ACHN (cell line): ENCODE measurements around the gene TMEM131L.
"Not testable (repeated sequence)": the region's sequence is repeated elsewhere in the genome, so short reads cannot be mapped to it uniquely, and the experiment has no call there.

ENCODE experiments used
- DNase-seq: peaks from one replicate; pipeline ENCODE4 v3.0.0-alpha.2; 2015
- in situ Hi-C: cut with HindIII; loops from 2 replicates; pipeline ENCODE4 v1.10.0; 2017; ENCODE audit warnings: low sequenced_read_pairs, low pct_ligation_motif_present, low pct_unique_long_range_greater_than_20kb

Gene TMEM131L

GRCh38 chr4:153548907-153549306, 82.7 kb downstream of the TMEM131L start:
- in situ Hi-C loops, DNase-seq: not testable (repeated sequence)

DNA sequence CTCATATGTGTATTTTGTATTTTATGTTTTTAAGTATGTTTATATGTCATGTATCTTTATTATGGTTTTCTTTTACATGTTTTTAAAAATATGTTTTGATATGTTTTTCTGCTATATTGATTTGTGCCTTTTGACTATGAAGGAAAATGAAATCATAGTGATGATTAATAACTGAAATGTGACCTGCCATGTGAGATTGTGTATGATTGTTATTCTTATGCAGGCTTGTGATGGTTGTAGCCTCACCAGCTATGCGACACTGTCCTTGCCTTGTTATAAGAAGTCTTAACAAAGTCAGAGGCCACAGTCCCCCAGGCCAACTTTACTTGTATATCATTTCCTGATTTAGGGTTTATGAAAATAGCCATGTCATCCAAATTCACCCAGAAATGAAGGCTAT, 83.2 kb downstream of the TMEM131L start:
- in situ Hi-C loops = no loop called here
- DNase-seq = no peak

- no peak for DNase-seq
- in situ Hi-C loops = no loop called here
These were observed 87.1 kb downstream of the TMEM131L start for GRCh38 chr4:153553155-153553818.

GRCh38 chr4:153553819-153554170, 87.6 kb downstream of the TMEM131L start:
- in situ Hi-C loops = no loop called here
- DNase-seq = no peak

DNA sequence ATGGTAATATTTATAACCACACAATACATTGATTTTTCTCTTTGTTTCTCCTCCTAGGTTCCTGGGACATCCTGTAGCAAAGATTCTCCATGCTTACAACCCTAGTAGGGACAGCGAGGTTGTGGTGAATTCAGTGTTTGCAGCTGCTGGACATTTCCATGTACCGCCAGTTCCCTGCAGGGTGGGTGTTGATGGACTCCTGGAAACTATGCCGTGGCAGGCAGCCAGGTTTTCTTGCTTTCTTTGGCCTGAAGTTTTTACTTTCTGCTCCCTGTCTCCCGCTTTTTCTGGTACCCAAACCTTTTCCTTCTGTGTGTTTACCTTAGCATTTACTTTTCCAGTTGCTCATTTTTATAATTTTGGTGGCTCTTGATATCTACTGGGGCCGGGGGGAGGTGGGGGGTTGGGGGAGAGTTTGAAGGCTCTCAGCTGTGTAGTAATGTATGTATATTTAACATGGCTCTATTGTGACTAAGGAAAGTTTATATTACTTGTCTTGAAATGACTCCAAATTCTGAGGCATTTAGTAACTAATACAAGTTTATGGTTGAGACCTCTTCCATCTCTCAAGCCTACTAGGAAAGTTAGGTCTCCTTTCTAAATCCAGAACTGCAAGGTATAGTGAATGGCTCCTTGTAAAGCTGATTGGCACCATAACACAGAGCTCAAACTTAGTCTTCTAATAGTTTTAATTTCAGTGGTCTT, 89.7 kb downstream of the TMEM131L start:
- in situ Hi-C loops = no loop called here
- no peak for DNase-seq

DNA sequence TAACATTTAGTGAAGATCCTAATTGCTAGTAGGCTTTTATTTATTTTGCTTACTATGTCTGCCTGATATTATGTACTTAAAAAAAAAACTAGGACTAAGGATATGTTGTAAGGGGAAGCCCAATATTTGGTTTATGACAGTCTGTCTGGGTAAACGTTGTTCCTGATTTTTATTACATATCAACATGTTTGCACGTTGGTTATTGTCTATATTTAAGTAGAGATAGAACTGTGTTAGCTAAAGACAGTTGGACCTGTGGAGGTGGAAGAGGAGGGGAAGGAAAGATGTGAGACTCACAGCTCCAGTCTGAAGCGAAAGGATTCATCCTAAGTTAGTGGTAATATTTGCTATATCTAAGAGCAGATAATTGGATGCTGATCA, 90.3 kb downstream of the TMEM131L start:
- DNase-seq = no peak
- in situ Hi-C loops = no loop called here

DNA sequence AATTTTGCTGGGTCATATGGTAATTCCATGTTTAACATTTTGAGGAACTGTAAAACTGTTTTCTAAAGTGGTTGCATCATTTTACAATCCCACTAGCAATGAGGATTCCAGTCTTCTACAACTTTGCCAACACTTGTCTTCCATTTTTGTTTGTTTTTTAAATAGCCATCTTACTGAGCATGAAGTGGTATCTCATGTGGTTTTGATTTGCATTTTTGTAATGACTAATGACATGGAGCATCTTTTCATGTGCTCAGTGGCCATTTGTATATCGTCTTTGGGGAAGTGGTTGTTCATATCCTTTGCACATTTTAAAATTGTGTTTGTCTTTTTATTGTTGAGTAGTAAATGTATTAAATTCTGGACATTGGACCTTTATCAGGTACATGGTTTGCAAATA, 94.7 kb downstream of the TMEM131L start:
- in situ Hi-C loops = no loop called here

DNA sequence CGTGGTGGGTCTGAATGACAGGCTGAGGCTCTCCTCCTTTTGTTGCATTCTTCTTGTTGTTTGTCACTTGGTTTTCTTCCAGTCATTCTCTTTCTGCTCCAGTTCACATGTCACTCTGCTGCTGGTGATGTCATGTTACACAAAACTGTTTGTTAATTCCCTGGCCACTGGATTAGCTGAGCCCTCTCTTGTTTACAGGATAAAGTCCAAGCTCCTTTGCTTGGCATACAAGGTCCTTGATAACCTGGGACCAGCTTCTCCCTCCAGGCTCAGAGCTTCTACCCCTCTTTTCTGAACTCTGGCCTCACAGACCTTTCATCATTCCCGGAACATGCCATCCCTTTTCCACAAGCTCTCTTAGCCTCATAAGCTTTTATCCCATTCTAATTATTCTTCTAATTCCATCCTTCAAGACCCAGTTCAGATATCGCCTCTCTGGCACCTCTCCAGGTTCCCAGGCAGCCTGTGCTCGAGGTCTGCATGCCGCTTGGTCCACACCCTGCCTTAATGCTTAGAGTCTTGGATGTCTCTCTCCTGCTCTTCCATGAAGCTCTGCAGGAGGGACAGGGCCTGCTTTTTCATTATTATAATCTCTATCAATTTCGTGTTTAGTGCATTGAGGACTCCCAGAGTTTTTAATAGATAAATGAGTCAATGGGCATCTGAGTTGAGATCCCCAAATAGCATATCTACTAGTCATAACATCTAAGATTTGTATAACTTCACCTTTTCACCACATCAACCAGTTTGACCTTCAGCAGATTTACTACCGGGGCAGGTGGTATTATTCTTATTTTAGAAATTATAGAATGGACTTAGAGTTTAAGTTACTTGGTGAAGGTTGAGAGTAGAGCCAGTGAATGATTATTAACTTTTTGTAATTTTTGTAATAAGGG, 98.7 kb downstream of the TMEM131L start:
- in situ Hi-C loops = no loop called here

More for the DNA sequence above, 94.7 kb downstream of the TMEM131L start:
- DNase-seq = no peak

GRCh38 chr4:153566631-153567150, 100.5 kb downstream of the TMEM131L start:
- in situ Hi-C loops = no loop called here

More for the DNA sequence above, 98.7 kb downstream of the TMEM131L start:
- no peak for DNase-seq

GRCh38 chr4:153567660-153568059, 101.5 kb downstream of the TMEM131L start:
- in situ Hi-C loops, DNase-seq: not testable (repeated sequence)

More at GRCh38 chr4:153566631-153567150, 100.5 kb downstream of the TMEM131L start:
- DNase-seq = no peak

GRCh38 chr4:153570228-153570973, 104.2 kb downstream of the TMEM131L start:
- in situ Hi-C loops = no loop called here
- DNase-seq = no peak

- in situ Hi-C loops = no loop called here
- no peak for DNase-seq
These were observed 104.9 kb downstream of the TMEM131L start for GRCh38 chr4:153571006-153571545.

DNA sequence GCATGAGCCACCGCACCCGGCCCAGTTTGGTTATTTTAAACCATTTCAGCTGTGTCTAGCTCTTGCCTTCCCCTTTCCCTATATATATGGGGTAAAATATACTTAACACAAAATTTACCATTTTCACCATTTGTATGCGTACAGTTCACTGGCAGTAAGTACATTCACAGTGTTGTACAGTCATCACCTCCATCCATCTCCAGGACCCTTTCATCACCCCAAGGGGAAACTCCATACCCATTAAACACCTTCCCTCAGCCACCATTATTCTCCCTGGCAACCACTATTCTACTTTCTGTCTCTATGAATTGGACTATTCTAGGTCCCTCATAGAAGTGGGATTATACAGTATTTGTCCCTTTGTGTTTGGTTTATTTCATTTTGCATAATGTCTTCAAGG, 106.4 kb downstream of the TMEM131L start:
- DNase-seq = no peak
- in situ Hi-C loops = no loop called here

GRCh38 chr4:153573221-153573620, 107.1 kb downstream of the TMEM131L start:
- in situ Hi-C loops = no loop called here
- no peak for DNase-seq

DNA sequence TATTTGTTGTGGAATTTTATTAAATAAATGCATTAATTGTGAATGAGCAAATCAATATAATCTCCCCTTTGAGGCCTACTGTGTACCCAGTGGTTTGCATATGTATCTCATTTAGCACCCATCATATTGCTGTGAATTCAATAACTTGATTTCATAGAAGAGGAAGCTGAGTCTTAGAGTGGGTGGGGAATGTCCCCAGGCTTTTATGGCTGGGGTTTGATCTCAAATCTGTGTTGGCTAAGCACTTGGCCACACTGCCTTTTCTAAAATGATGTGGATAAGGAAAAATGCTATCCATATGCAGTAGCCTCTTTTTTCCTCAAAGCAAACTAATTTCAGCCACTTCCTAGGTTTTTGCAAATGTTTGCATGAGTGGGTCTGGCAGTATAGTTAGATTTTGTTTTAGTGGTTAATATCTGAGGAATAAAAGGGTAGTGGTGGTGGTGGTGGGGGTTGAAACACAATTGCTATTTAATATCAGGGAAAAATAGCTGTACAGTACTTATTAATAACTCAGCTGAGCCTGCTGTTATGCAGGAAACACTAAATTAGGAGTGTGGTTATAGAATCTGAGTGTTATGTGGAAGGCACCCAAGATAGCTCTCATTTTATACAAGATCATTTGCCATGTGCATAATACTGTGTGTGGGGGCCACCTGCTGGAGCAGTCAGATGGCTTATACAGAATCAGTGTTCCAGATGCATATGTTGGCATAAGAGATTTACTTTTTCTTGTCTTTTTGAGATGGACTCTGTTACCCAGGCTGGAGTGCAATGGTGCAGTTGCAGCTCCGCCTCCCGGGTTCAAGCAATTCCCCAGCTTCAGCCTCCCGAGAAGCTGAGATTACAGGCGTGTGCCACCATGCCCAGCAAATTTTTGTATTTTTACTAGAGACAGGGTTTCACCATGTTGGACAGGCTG, 108.0 kb downstream of the TMEM131L start:
- in situ Hi-C loops = no loop called here
- peak; percentile 40 for DNase-seq

DNA sequence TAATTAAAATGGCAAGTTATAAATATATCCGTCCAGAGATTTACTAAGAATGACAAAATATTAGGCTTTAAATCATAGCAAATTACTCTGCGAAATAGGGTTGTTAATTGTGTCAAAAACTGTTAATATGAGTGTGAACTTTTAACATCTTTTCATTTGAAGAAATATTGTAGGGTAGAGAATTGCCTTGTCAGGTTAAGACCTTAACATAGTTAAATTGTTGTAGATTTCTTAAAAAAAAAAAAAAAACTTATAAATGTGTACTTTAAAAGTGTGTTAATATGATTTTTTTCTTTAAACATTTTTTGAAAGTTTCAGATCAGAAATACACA, 110.2 kb downstream of the TMEM131L start:
- DNase-seq = no peak
- in situ Hi-C loops = no loop called here

DNA sequence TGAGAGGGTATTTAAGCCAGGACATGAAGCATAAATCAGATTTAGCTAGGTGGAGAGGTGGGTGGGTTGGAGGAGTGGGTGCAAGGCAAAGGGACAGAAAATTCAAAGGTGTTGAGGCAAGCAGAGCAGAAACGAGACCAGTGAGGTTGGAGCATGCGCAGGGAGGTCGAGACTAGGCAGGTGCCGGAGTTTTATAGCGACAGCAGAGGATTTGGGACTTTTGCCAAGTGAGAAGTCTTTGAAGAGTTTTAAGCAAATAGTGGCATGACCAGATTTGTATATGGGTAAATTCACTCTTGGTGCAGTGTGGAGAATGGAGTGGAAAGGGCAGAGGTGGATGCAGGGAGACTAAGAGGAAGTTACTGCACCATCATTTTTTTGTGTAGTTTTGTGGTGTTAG, 110.9 kb downstream of the TMEM131L start:
- in situ Hi-C loops = no loop called here
- no peak for DNase-seq
